GM12873 (cell line): ENCODE measurements around the gene MYRIP.

ENCODE experiments used
- TF ChIP-seq, protein P1 (sequence below): IDR thresholded peaks from 2 replicates; pipeline ENCODE4 v1.5.1; 2012; ENCODE audit warnings: low read depth, mild to moderate bottlenecking, moderate library complexity, low read length, control low read depth; ENCODE audit not compliant: insufficient read depth; ENCODE audit errors: missing control alignments

The MYRIP gene

DNA sequence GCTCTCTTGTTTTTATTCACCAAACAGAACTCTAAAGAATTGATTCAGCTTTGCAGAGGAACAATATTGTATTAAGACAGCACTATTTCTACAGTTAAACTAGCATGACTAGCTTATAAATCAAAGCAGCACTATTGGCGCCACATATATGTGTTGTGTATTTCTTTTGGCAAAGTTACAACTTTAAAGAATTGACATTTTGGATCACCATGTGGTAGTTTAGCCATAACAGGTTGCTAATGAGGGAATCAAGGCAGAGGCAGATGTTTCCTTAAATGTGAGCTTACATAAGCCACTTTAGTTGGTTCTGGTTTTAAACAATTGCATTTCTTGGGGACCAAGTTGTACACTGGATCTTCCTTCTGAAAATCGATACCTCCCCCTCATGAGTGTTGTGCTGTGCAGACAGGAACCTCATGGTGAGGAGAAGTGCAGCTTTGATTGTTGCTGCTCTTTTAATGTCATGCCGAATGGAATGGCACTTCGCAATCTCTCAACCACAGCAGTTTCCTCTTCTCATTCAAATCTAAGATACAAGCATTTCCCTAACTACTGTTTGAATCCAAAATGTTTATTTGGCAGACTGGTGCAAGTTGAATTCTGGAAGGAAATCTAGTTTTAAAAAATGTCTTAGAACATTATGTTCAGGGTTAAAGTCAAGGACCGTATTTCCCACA lies 151.2 kb downstream of the MYRIP start:
- TF ChIP-seq, protein P1, sequence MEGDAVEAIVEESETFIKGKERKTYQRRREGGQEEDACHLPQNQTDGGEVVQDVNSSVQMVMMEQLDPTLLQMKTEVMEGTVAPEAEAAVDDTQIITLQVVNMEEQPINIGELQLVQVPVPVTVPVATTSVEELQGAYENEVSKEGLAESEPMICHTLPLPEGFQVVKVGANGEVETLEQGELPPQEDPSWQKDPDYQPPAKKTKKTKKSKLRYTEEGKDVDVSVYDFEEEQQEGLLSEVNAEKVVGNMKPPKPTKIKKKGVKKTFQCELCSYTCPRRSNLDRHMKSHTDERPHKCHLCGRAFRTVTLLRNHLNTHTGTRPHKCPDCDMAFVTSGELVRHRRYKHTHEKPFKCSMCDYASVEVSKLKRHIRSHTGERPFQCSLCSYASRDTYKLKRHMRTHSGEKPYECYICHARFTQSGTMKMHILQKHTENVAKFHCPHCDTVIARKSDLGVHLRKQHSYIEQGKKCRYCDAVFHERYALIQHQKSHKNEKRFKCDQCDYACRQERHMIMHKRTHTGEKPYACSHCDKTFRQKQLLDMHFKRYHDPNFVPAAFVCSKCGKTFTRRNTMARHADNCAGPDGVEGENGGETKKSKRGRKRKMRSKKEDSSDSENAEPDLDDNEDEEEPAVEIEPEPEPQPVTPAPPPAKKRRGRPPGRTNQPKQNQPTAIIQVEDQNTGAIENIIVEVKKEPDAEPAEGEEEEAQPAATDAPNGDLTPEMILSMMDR: no peak

DNA sequence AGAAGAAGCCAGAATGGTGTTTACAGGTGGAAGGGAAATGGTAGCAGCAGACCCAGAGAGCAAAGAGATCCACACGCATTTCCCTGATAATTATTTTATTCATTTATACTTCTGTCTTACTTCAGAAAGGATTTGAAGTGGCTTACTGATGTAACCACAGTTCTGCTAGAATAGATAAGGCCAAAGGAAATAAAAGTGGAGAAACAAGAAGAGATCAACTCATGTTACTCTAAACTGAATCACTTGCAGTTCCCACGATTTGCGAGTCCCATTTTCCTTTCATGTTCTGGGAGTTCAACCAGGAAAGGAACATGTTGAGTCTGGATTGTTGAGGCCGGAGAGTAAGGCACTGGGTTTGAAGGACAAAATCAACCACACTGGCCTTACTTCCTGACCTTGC lies 151.8 kb downstream of the MYRIP start:
- TF ChIP-seq, protein P1: no peak

DNA sequence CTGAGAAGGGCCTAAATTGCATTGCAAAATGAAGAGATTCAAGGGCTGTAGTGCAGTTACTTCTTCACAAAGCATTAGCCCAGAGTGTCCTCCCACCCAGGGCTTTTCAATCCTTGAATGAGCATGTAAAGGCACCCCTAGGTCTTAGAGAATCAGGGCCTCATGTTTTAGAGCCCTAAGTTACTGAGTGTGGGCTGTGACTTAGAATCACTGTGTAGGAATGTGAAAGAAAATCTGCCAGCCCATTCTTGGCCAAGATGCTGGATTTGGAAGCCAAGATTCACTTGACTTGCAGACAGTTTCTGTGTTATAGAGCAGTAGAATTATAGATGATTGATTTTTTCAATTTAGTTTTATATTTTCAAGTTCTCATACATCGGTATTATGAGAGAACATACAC lies 153.2 kb downstream of the MYRIP start:
- TF ChIP-seq, protein P1: no peak

DNA sequence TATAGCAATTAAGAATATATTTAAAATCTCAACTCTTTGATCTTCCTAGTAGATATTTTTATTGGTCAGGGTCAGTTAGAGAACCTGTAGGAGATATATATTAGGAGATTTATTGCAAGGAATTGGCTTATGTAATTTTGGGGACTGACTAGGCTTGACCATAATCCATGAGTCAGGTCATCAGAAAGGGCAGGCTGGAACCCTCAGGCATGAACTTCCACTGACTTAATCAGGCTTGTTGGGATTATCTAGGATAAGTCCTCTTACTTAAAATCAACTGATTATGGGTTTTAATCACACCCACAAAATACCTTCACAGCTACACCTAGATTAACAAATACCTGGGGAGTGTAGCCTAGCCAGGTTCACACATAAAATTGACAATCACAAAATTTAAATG lies 156.1 kb downstream of the MYRIP start:
- TF ChIP-seq, protein P1: no peak

DNA sequence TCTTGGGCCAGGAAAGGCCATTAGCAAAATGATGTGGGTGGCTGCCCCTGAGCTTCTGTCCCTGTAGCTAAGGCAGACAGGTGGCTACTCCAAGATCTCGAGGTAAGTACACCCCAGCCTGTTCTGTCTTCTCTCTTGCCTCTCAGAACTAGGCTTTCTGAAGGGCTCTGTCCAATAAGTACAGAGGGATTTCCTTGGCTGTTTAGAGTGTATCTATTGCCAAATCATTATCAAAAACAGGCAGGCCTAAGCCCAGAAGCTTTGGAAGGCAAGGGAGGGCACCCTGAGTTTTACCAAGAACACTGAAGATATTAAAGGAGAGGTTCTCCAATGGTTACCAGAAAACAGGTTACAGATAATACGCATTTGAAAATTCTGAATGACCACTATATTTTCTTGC lies 156.6 kb downstream of the MYRIP start:
- TF ChIP-seq, protein P1: no peak

DNA sequence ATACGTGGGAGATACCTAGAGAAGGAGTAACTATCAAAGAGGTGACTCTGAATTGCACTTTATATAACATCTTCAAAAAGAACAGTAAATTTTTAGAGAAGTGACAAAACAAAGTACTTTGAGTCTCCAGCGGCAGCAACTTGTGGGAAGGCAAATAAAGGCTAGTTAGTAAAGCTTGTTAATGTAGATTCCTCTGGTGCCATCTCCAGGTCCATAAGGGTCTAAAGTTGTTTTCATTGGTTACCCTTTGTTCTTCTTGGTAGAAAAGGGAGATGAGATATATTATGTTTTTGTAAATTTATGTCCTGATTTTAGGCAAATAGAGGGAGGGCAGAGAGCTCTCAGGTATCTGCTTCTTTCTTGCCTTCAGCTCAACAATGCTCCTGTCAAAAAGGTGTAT lies 161.6 kb downstream of the MYRIP start:
- TF ChIP-seq, protein P1: no peak

DNA sequence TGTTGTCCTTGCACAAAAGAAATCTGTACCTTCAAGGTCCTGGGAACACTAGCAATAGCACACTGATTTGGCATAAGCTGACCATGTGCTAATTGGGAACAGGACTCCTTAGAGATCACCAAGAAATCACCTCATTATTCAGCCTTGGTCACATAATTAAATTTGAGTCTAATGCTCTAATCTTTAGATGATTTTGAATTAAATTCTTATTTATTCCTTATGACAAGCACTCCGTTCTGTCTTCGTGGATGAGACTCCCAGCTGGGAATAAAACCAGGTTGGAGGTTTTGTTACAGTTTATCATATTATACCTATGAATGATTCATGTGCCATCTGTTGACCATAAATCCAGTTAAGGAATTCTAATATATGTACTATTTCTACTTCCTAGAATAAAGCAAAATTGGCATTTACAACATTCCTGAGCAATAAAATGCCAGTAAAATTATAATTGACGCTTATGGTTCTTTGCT lies 162.2 kb downstream of the MYRIP start:
- TF ChIP-seq, protein P1: no peak
